PC-9 (cell line): ENCODE measurements around the gene TMEM179.

Source experiments
- CTCF ChIP-seq: fragments of 200-600 bp; sonication (generic); conservative IDR thresholded peaks from 2 replicates; pipeline ENCODE4 v1.6.1; 2017; ENCODE audit warnings: mixed run types, antibody characterized with exemption, mild to moderate bottlenecking, moderate library complexity
- EZH2 ChIP-seq: fragments of 200-600 bp; sonication (generic); IDR thresholded peaks from 2 replicates; pipeline ENCODE4 v1.8.0; 2017; ENCODE audit warnings: antibody characterized with exemption, low read depth

GRCh38 chr14:104547310-104547997 lies 57.1 kb downstream of the TMEM179 start:
- TF ChIP-seq CTCF = no peak
- no peak for TF ChIP-seq EZH2
